Measurements from ENCODE around the gene BLVRB.
A peak's percentile ranks its signal among the peaks of the same experiment; 100 is the strongest.
"Not testable (repeated sequence)": the region's sequence is repeated elsewhere in the genome, so short reads cannot be mapped to it uniquely, and the experiment has no call there.

BLVRB gene

GRCh38 chr19:40486017-40486416, 20.5 kb upstream of the BLVRB start:
- no peak for DNase-seq (ENCODE audit: low read depth)

GRCh38 chr19:40475878-40476644, 10.5 kb upstream of the BLVRB start:
- not testable (repeated sequence) for DNase-seq (ENCODE audit: low read depth)

GRCh38 chr19:40474737-40475136, 9.2 kb upstream of the BLVRB start:
- no peak for DNase-seq (ENCODE audit: low read depth)

- DNase-seq (ENCODE audit: low read depth) = no peak
Measured at GRCh38 chr19:40472516-40472915, 7.0 kb upstream of the BLVRB start.

- no peak for DNase-seq (ENCODE audit: low read depth)
Measured at GRCh38 chr19:40471111-40471510, 5.6 kb upstream of the BLVRB start.

GRCh38 chr19:40469011-40469410, 3.5 kb upstream of the BLVRB start:
- no peak for DNase-seq (ENCODE audit: low read depth)

DNA sequence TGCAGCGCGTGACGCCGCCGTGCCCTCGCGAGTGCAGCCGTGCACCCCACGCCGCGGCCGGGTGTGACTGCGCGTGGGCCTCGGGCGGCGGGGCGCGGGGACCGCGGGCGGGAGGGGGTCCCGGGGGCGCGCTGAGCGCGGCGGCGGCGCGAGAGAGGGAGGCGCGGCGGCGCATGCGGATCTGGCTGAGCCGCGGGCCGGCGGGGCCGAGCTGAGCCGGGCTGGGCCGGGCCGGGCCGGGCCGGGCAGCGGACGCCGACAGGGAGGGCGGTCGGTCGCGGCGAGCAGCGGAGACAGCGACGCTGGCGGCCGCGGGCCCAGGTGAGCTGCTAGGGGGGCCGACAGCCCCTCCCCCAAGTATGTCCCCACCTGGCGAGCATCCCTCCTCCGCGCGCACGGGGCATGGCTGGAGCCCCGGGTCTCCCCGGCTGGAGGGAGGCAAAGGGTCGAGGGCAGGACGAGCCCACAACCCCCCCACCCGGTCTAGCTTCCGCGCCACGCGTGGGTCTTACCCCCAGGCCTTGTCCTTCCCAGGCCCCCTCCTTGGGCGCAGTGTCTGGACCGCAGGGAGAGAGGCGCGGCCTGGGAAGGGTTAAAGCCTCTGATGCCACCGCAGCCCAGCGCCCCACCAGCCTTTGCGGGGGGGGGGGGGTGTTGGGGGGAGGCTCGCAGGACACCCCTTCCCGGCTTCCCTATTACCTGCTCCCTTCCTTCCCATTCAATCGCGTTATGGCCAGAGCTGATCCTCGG, 1.6 kb upstream of the BLVRB start, which contains the start of gene SPTBN4:
TSS of gene SPTBN4 (plus strand) at position 17 of the 750 bp plus-strand sequence. CDS start 5,621 bp downstream, outside the sequence.
- no peak for DNase-seq (ENCODE audit: low read depth)

DNA sequence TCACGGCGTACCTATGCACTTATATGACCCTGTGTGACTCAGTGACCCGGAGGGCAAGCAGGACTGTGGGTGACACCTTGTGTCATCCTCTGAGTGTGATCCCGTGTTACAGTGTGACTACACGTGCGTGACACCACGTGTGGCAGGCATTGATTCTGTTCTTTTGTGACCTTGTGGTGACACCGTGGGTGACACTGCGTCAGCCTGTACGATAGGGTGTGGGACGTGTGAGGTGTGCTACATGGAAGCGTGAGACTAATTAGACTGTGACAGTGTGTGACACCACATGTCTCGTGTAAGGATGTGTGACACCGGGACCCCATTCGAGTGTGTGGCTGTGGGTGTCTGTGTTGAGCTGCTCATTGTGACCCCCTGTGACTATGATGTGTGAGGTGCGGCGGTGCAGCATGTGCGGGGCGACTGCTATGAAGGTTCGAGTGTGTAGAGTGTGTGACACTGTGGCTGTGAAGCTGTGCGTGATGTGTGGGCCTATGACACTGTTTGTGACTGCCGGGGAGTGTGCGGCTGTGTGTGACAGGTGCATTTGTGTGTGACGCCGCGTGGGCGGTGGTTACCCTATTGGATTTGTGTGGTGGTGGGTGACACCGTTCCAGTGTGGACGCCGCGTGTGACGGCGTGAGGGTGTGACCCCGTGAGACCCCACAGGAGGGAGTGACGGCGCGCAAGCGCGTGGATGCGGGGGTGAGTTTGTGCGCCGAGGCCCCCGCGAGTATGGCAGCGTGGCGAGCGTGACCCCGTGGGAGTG, 857 bp upstream of the BLVRB start:
- DNase-seq (ENCODE audit: low read depth) = peak; percentile 22

DNA sequence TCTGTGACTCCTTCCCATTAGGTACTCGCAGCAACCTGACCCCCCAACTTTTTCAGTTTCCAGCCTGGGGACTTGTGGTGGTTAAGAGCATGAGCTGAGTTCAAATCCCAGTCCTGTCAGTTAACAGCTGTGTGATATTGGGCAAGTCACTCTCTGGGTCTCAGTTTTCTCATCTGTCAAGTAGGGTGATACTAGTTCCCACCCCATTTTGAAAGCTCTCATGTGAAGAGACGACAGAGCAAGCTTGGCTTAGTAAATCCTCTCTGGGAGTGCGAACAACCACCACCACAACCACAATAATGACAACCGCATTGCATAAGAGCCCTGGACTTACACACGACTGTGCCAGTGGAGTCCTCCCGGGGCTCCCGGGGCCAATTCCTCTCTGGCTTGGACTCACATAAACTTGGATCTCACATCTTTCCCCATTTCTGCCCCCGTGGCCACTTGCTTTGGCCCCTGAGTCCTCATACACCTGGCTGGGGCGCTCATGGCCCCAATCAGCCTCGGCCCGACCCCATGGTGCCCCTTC, 454 bp downstream of the BLVRB start:
- DNase-seq (ENCODE audit: low read depth) = no peak

GRCh38 chr19:40464059-40465024, 1.2 kb downstream of the BLVRB start:
- DNase-seq (ENCODE audit: low read depth) = peak; percentile 71

DNA sequence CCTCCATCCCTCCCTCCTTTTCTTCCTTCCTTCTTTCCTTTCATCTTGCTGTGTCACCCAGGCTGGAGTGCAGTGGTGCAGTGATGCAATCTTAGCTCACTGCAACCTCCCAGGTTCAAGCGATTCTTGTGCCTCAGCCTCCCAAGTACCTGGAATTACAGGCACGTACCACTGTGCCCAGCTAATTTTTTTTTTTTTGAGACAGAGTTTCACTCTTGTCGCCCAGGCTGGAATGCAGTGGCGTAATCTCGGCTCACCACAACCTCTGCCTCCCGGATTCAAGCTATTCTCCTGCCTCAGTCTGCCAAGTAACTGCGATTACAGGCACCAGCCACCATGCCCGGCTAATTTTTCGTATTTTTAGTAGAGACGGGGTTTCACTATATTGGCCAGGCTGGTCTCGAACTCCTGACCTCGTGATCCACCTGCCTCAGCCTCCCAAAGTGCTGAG, 1.9 kb downstream of the BLVRB start:
- not testable (repeated sequence) for DNase-seq (ENCODE audit: low read depth)

DNA sequence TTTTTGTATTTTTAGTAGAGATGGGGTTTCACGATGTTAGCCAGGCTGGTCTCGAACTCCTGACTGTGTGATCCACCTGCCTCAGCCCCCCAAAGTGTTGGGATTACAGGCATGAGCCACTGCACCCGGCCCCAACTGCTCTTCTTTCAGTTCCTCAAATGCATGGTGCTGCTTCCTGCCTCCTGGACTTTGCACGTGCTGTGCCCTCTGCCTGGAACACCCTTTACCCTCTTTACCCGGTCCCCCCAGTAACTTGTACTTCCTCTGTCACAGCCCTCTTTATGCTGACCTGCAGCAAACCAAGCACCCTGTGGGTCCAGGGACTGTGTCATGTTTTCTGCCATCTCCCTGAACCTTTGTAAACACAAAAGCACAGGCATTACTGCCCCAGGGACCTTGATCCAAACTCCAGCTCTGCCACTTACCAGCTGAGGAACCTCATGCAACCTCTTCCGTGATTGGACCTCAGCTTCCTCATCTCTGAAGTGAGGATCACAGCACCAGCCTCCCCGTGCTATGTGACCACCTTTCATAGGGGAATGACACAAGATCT, 3.8 kb downstream of the BLVRB start:
- DNase-seq (ENCODE audit: low read depth) = no peak

- DNase-seq (ENCODE audit: low read depth) = no peak
Measured at GRCh38 chr19:40460185-40460584, 5.4 kb downstream of the BLVRB start.

- no peak for DNase-seq (ENCODE audit: low read depth)
Measured at GRCh38 chr19:40458597-40458974, 7.0 kb downstream of the BLVRB start.

DNA sequence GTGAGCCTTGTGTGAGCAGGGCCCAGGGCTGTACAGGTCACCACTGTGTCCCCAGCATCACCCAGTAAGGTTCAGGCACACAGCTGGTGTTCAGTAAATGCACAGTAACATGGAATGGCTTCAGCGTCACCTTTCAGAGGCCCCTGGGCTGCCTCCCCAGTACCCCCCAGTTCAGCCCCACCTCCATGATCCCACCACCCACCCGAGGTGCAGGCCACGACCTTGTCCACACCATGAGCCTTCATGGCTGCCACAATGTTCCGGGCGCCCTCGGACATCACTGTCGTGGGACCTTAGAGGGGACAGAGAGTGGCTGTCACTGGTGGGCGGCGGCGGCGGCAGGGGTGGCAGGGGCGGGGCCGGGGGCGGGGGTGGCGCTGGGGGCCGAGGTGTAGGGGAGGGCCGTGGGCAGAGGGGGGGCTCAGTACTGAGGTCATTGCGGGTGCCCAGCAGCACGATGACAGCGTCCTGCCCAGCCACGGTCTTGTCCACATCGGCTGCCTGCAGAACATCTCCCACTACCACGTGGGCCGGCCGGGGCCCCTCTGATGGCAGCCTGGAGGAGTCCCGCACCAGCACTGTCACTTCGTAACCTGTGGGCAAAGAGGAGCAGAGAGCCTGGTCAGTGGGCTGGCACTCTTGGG, 7.5 kb downstream of the BLVRB start:
- DNase-seq (ENCODE audit: low read depth) = no peak

- DNase-seq (ENCODE audit: low read depth) = no peak
Measured at GRCh38 chr19:40457048-40457447, 8.5 kb downstream of the BLVRB start.

GRCh38 chr19:40453943-40454342, 11.6 kb downstream of the BLVRB start:
- not testable (repeated sequence) for DNase-seq (ENCODE audit: low read depth)

- DNase-seq (ENCODE audit: low read depth) = no peak
Measured at GRCh38 chr19:40453151-40453735, 12.3 kb downstream of the BLVRB start.

GRCh38 chr19:40452016-40452415, 13.5 kb downstream of the BLVRB start:
- DNase-seq (ENCODE audit: low read depth) = no peak

- no peak for DNase-seq (ENCODE audit: low read depth)
Measured at GRCh38 chr19:40450664-40451063, 14.9 kb downstream of the BLVRB start.

All from activated T-cell treated with anti-CD3 and anti-CD28 coated beads for 1 hour (primary cell).